Keratinocyte (primary cell): ENCODE data around the gene MACROH2A1. TPM values are rescaled to one million over a fixed set of nuclear protein-coding genes. Genes with fewer than 3 reads are reported as not detected.

Experiments used
- DNase-seq: peaks from one replicate; pipeline ENCODE4 v3.0.0-alpha.2; 2011; ENCODE audit warnings: low read depth, missing footprints, low spot score
- FAIRE-seq: peaks from 2 replicates; lab custom pipeline; 2011; peaks lifted over from hg19 to GRCh38; lab: Jason Lieb, UNC
- H2AFZ ChIP-seq: 2 replicates; pipeline ENCODE4 v1.6.0; 2012; ENCODE audit warnings: low read length, control low read depth, inconsistent platforms; ENCODE audit not compliant: control insufficient read depth
- H3K27ac ChIP-seq: 2 replicates; pipeline ENCODE4 v1.5.1; 2011; ENCODE audit warnings: low read length; ENCODE audit not compliant: control insufficient read depth, insufficient read depth
- H3K27me3 ChIP-seq: 3 replicates; pipeline ENCODE4 v1.6.0; 2011; ENCODE audit warnings: low read length; ENCODE audit not compliant: control insufficient read depth, insufficient read depth; ENCODE audit errors: extremely low read depth
- H3K36me3 ChIP-seq, 2 experiments: 2 replicates in 1 of 2; 3 replicates in 1 of 2; pipeline ENCODE4 v1.5.1; 2011; ENCODE audit warnings: low read length in 2 of 2, mild to moderate bottlenecking in 1 of 2; ENCODE audit not compliant: control insufficient read depth in 2 of 2, insufficient read depth in 2 of 2; ENCODE audit errors: extremely low read depth in 1 of 2
- H3K4me1 ChIP-seq: 3 replicates; pipeline ENCODE4 v1.5.1; 2011; ENCODE audit warnings: low read length; ENCODE audit not compliant: control insufficient read depth, insufficient read depth; ENCODE audit errors: extremely low read depth
- H3K4me2 ChIP-seq: 3 replicates; pipeline ENCODE4 v1.6.0; 2011; ENCODE audit warnings: low read depth, low read length; ENCODE audit not compliant: control insufficient read depth, insufficient read depth; ENCODE audit errors: extremely low read depth
- H3K4me3 ChIP-seq, 3 experiments: fragments of 200-600 bp in 1 of 3; sonication (generic) in 1 of 3; 2 replicates in 2 of 3; 3 replicates in 1 of 3; pipeline ENCODE4 v1.5.1; 2011 to 2016; ENCODE audit warnings: low read length in 3 of 3, mild to moderate bottlenecking in 3 of 3, control low read depth in 2 of 3, inconsistent platforms in 1 of 3, low read depth in 1 of 3, mixed read lengths in 1 of 3, mixed run types in 1 of 3, moderate library complexity in 1 of 3; ENCODE audit not compliant: control insufficient read depth in 2 of 3, insufficient read depth in 2 of 3; ENCODE audit errors: extremely low read depth in 1 of 3
- H3K79me2 ChIP-seq: 2 replicates; pipeline ENCODE4 v1.6.0; 2012; ENCODE audit warnings: low read length; ENCODE audit not compliant: control insufficient read depth, insufficient read depth
- H3K9ac ChIP-seq: 3 replicates; pipeline ENCODE4 v1.6.0; 2011; ENCODE audit warnings: low read length; ENCODE audit not compliant: control insufficient read depth, insufficient read depth; ENCODE audit errors: extremely low read depth
- H3K9me1 ChIP-seq: 3 replicates; pipeline ENCODE4 v1.6.0; 2011; ENCODE audit warnings: low read length; ENCODE audit not compliant: control insufficient read depth, insufficient read depth; ENCODE audit errors: extremely low read depth
- H3K9me3 ChIP-seq: 2 replicates; pipeline ENCODE4 v1.5.1; 2012; ENCODE audit warnings: low read depth, low read length; ENCODE audit not compliant: control insufficient read depth
- H4K20me1 ChIP-seq: 3 replicates; pipeline ENCODE4 v1.6.0; 2011; ENCODE audit warnings: low read length; ENCODE audit not compliant: control insufficient read depth, insufficient read depth; ENCODE audit errors: extremely low read depth
- CTCF ChIP-seq, 3 experiments: IDR thresholded peaks in 1 of 3; conservative IDR thresholded peaks in 1 of 3; optimal IDR thresholded peaks in 1 of 3; 2 replicates in 2 of 3; 3 replicates in 1 of 3; pipeline versions ENCODE3 to v1.5.1; 2011; ENCODE audit warnings: low read length in 3 of 3, mild to moderate bottlenecking in 3 of 3, moderate library complexity in 2 of 3, control low read depth in 1 of 3, inconsistent platforms in 1 of 3; ENCODE audit not compliant: insufficient read depth in 2 of 3; ENCODE audit errors: extremely low read depth in 1 of 3
- EZH2 ChIP-seq: IDR thresholded peaks from one replicate; pipeline ENCODE4 v1.6.1; 2012; ENCODE audit warnings: inconsistent platforms, mild to moderate bottlenecking, low read length, moderate library complexity
- dilution Hi-C: fragments of 300-500 bp; cut with MboI; formaldehyde crosslinking; loops from one replicate; pipeline ENCODE4 v1.7.0; 2020; ENCODE audit warnings: low sequenced_read_pairs; ENCODE audit not compliant: extremely low pct_ligation_motif_present
- polyA plus RNA-seq, 5 experiments: library from polyadenylated mRNA; depleted of rRNA in 3 of 5; stranded (reverse) in 3 of 5; stranded (forward) in 1 of 5; unstranded in 1 of 5; fragments of >200 nt; gene quantifications; 1 replicate in 1 of 5; 2 replicates in 3 of 5; 3 replicates in 1 of 5; pipeline versions ENCODE4 v1.2.1 to v1.2.3, GENCODE V29; 2011 to 2012; ENCODE audit warnings: missing spikeins in 2 of 5, low read depth in 1 of 5, low replicate concordance in 1 of 5

MACROH2A1 gene
- polyA plus RNA-seq, 1 donor (not counting 4 experiments of a cell fraction or from before 2014, with no cell fraction given) = 208 TPM

- Histone ChIP-seq H4K20me1 (peaks cover 24% of the 10 kb centered on the region), H3K27me3 (no peaks in the 10 kb centered on the region), H3K4me2 (peak overlapping the region; percentile 79), H2AFZ (no peak overlapping the region), H3K27ac (peak overlapping the region; percentile 80), H3K9ac (peak overlapping the region; percentile 88), H3K79me2 (peaks cover 57% of the 10 kb centered on the region), H3K36me3 (peaks cover 0 to 12% of the 10 kb centered on the region in 2 experiments), H3K9me1 (peaks cover 17% of the 10 kb centered on the region), H3K4me3 (peak overlapping the region; percentile 69 to 87 (median 80)), H3K9me3 (no peaks in the 10 kb centered on the region), H3K4me1 (peaks cover 44% of the 10 kb centered on the region)
- no peak for DNase-seq
- dilution Hi-C loops = no loop called here
- no peak for FAIRE-seq
- no peak for TF ChIP-seq EZH2
- TF ChIP-seq CTCF (optimal IDR thresholded peaks at IDR 0.05 in 1 of 3, IDR thresholded peaks at IDR 0.05 in 1 of 3, conservative IDR thresholded peaks at IDR 0.05 in 1 of 3; ENCODE audit: extremely low read depth in 1 of 3, insufficient read depth in 2 of 3, low read length in 3 of 3) = no peak
Measured at GRCh38 chr5:135398160-135398854, 724 bp downstream of the MACROH2A1 start.

- H3K9ac ChIP-seq = no peak overlapping the region
- H3K4me1 ChIP-seq = peaks cover 54% of the 10 kb centered on the region
Measured at GRCh38 chr5:135397084-135397483, 1.9 kb downstream of the MACROH2A1 start.

More at GRCh38 chr5:135397084-135397483, 1.9 kb downstream of the MACROH2A1 start:
- dilution Hi-C loops = no loop called here
- FAIRE-seq (no peak), DNase-seq (no peak)
- Histone ChIP-seq H3K4me3 (peak overlapping the region in 2 of 3 experiments; percentile 21 to 39), H3K4me2 (peak overlapping the region; percentile 79), H3K9me3 (no peaks in the 10 kb centered on the region), H4K20me1 (peaks cover 30% of the 10 kb centered on the region), H3K27me3 (no peaks in the 10 kb centered on the region), H3K36me3 (peaks cover 0 to 24% of the 10 kb centered on the region in 2 experiments), H3K79me2 (peaks cover 70% of the 10 kb centered on the region), H2AFZ (no peak overlapping the region), H3K27ac (peak overlapping the region; percentile 44), H3K9me1 (peaks cover 19% of the 10 kb centered on the region)
- TF ChIP-seq CTCF (optimal IDR thresholded peaks at IDR 0.05 in 1 of 3, IDR thresholded peaks at IDR 0.05 in 1 of 3, conservative IDR thresholded peaks at IDR 0.05 in 1 of 3; ENCODE audit: extremely low read depth in 1 of 3, insufficient read depth in 2 of 3, low read length in 3 of 3) (no peak), EZH2 (no peak)
